Peyer's patch (tissue), 4 donors: ENCODE measurements around the gene MERTK.
A peak's percentile ranks its signal among the peaks of the same experiment; 100 is the strongest.

Source experiments
- CTCF ChIP-seq, 6 experiments: fragments of 450-650 bp in 4 of 6; fragments of 200-600 bp in 2 of 6; sonication (generic) in 1 of 6; IDR thresholded peaks; one replicate each; pipeline ENCODE4 v1.5.1; 2017 to 2019; ENCODE audit warnings: antibody characterized with exemption in 6 of 6, mild to moderate bottlenecking in 3 of 6, moderate library complexity in 1 of 6
- POLR2A ChIP-seq, 2 donors: fragments of 450-650 bp; IDR thresholded peaks; one replicate each; pipeline ENCODE4 v1.5.1; 2017; ENCODE audit warnings: antibody characterized with exemption in 2 of 2, mild to moderate bottlenecking in 2 of 2, moderate library complexity in 2 of 2

DNA sequence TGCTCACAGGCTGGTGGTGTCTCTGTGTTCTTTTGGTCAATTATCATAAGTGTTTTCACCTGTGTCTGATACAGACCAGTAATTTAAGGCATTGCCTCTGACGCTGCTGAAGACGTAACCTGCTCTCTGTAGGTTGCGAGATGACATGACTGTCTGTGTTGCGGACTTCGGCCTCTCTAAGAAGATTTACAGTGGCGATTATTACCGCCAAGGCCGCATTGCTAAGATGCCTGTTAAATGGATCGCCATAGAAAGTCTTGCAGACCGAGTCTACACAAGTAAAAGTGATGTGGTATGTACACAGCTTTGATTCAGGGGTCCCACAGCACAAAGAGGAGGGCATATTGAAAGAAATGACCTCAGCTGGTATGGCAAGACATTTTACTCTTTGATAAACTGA is 122.9 kb downstream of the MERTK start:
- TF ChIP-seq CTCF (IDR thresholded peaks at IDR 0.05) (peak in 1 of 6 experiments; percentile 7), POLR2A (IDR thresholded peaks at IDR 0.05) (no peak)
